Thoracic aorta (tissue), 2 donors: Measurements from ENCODE around the gene LAMTOR2. TPM values are rescaled to one million over a fixed set of nuclear protein-coding genes. Genes with fewer than 3 reads are reported as not detected.

Experiments used
- ATAC-seq: fragments of 150-250 bp; one replicate; pipeline ENCODE4 v1.8.0; 2017; ENCODE audit warnings: low read depth; ENCODE audit not compliant: insufficient number of reproducible peaks, low FRiP score
- DNase-seq: peaks from one replicate; pipeline ENCODE4 v3.0.0-alpha.2; 2020; ENCODE audit warnings: low spot score
- H3K27ac ChIP-seq, 2 donors: fragments of 200-600 bp; sonication (generic); 1 replicate in 1 of 2; 2 replicates in 1 of 2; pipeline ENCODE4 v1.5.1; 2016; ENCODE audit warnings: mild to moderate bottlenecking in 2 of 2, moderate library complexity in 2 of 2
- H3K27me3 ChIP-seq: fragments of 200-600 bp; sonication (generic); replicated peaks from 2 replicates; pipeline ENCODE4 v1.6.0; 2016; ENCODE audit warnings: mild to moderate bottlenecking; ENCODE audit not compliant: insufficient read depth
- H3K36me3 ChIP-seq: fragments of 200-600 bp; sonication (generic); one replicate; pipeline ENCODE4 v1.5.1; 2016
- H3K4me1 ChIP-seq, 2 donors: fragments of 200-600 bp; sonication (generic); 1 replicate in 1 of 2; 2 replicates in 1 of 2; pipeline versions ENCODE4 v1.5.1 to v1.6.0; 2016; ENCODE audit warnings: low read depth in 2 of 2, mild to moderate bottlenecking in 1 of 2; ENCODE audit not compliant: control insufficient read depth in 1 of 2
- H3K4me3 ChIP-seq: fragments of 200-600 bp; sonication (generic); 2 replicates; pipeline ENCODE4 v1.5.1; 2016; ENCODE audit warnings: mild to moderate bottlenecking
- H3K9me3 ChIP-seq: fragments of 200-600 bp; sonication (generic); 2 replicates; pipeline ENCODE4 v1.5.1; 2016
- total RNA-seq, 2 donors: library from RNA; depleted of rRNA; stranded (reverse); fragments of >200 nt; gene quantifications; one replicate each; pipeline versions ENCODE4 v1.1.0 to v1.2.3, GENCODE V29; 2016
- TF ChIP-seq, protein P1 (sequence below): fragments of 200-600 bp; sonication (generic); IDR thresholded peaks from one replicate; pipeline ENCODE4 v1.5.1; 2019; ENCODE audit warnings: antibody characterized with exemption

Gene LAMTOR2
- total RNA-seq, 2 donors from 2014 or later = 26.4 to 37.0 TPM

DNA sequence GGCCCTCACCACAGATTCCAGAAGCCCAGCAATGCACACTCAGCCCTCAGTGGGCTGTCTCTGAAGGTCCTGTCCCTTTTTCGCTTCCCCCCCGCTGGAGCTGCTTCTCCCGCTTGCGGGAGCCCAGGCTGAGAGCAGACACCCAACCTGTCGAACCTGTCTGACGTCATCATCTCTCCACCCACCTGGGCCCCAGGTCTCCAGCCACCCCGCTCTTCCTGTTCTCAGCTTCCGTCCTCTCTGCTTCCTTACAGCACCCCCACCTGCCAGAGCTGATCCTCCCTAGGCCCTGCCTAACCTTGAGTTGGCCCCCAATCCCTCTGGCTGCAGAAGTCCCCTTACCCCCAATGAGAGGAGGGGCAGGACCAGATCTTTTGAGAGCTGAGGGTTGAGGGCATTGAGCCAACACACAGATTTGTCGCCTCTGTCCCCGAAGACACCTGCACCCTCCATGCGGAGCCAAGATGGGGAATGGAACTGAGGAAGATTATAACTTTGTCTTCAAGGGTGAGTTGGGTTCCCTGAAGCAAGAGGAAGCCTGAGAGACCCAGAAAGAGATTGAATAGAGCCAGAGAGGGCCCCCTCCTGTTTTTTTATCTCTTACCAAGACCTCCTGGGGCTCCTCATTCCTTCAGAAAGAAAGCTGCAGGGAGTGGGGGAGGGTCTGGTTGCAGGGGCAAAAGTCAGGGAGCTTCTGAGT lies 6.5 kb downstream of the LAMTOR2 start, which contains the start of gene RAB25:
Gene RAB25 (plus strand): TSS at position 224 of the 700 bp plus-strand sequence. CDS start 241 bp downstream, at position 465.
- Histone ChIP-seq H3K27ac (no peak within 1 kb of the TSS), H3K9me3 (no peaks in the 10 kb centered on the region), H3K4me1 (peaks cover 0 to 3% of the 10 kb centered on the region in 2 donors), H3K27me3 (no peaks in the 10 kb centered on the region), H3K4me3 (no peak within 1 kb of the TSS), H3K36me3 (peaks cover 6% of the 10 kb centered on the region)
- DNase-seq = no peak
- no peak for ATAC-seq
- TF ChIP-seq, protein P1, sequence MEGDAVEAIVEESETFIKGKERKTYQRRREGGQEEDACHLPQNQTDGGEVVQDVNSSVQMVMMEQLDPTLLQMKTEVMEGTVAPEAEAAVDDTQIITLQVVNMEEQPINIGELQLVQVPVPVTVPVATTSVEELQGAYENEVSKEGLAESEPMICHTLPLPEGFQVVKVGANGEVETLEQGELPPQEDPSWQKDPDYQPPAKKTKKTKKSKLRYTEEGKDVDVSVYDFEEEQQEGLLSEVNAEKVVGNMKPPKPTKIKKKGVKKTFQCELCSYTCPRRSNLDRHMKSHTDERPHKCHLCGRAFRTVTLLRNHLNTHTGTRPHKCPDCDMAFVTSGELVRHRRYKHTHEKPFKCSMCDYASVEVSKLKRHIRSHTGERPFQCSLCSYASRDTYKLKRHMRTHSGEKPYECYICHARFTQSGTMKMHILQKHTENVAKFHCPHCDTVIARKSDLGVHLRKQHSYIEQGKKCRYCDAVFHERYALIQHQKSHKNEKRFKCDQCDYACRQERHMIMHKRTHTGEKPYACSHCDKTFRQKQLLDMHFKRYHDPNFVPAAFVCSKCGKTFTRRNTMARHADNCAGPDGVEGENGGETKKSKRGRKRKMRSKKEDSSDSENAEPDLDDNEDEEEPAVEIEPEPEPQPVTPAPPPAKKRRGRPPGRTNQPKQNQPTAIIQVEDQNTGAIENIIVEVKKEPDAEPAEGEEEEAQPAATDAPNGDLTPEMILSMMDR = no peak

DNA sequence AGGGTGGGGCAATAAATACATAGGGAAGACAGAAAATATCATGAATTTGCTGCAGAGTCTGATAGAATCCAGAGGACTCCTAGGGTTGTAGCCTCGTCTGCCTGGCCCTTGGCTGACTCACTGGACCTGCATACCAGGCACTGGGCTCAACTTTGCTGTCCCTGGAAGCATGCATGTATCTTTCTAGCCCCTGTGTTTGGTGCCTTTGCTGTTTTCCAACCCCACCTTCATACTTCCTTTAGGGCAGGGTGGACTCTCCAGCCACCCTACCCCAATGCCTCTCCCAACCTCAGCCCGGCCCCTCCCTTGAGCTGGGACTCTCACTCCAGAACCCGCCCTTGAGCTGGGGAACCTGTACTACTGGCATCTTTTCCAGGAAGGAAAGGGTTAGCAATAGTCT lies 7.6 kb downstream of the LAMTOR2 start:
- H3K36me3 ChIP-seq = peaks cover 6% of the 10 kb centered on the region
- H3K9me3 ChIP-seq = no peaks in the 10 kb centered on the region
- no peaks in the 10 kb centered on the region for H3K4me1 ChIP-seq
- TF ChIP-seq, protein P1 = no peak
- H3K4me3 ChIP-seq = no peak overlapping the region
- DNase-seq = no peak
- no peaks in the 10 kb centered on the region for H3K27me3 ChIP-seq
- H3K27ac ChIP-seq = no peak overlapping the region
- ATAC-seq = no peak

DNA sequence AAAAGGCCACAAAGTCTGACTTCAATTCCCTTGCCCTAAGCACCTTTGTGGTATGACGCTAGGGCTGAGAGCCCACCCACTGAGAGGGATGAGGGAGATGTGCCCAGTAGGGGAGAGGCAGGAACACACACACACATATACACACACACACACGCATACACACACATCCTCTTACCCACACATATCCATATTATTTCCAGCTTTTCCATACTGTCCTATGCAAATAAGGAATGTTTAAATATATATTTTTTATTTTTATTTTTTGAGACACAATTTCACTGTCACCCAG lies 9.4 kb downstream of the LAMTOR2 start:
- Histone ChIP-seq H3K4me3 (no peak overlapping the region), H3K4me1 (no peaks in the 10 kb centered on the region), H3K36me3 (no peaks in the 10 kb centered on the region), H3K9me3 (no peaks in the 10 kb centered on the region), H3K27ac (no peak overlapping the region), H3K27me3 (no peaks in the 10 kb centered on the region)
- TF ChIP-seq, protein P1 = no peak
- no peak for DNase-seq
- ATAC-seq = no peak

DNA sequence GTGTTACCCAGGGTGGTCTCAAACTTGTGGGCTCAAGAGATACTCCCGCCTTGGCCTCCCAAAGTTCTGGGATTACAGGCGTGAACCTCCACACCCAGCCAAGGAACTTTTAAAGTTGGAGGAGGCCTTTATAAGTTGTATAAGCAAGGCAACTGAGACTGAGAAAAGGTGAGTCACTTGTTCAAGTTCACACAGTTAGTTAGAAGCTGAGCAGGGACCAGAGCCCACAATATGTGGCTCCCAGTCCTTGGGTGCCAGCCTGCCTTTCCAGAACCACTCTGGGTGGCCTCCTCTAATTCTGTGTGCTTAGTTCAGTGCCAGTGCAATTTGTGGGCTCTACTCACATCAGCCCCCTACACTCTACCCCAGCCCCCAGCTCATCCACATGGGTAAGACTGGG lies 10.0 kb downstream of the LAMTOR2 start:
- Histone ChIP-seq H3K4me3 (no peak overlapping the region), H3K9me3 (no peaks in the 10 kb centered on the region), H3K4me1 (no peaks in the 10 kb centered on the region), H3K27me3 (no peaks in the 10 kb centered on the region), H3K27ac (no peak overlapping the region), H3K36me3 (no peaks in the 10 kb centered on the region)
- TF ChIP-seq, protein P1 = no peak
- ATAC-seq (no peak), DNase-seq (no peak)

DNA sequence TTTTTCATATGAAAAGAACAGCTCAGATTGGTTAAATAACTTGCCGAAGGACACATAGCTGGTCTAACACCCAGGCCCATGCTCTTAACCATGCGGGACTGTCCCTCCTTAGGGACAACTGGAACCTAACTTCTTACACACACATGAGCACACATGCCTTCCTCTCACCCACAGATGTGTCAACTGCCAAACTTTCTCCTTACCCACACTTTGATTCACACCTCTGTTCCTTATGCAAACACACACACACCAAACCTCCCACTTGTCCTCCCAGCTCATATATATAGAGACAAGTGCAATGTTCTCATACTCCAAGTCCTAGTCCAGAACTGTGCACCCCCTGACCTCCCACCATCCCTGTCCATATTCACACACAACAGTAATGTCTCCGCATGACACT lies 10.6 kb downstream of the LAMTOR2 start:
- ATAC-seq = no peak
- TF ChIP-seq, protein P1 = no peak

More for the DNA sequence above, 10.6 kb downstream of the LAMTOR2 start:
- no peaks in the 10 kb centered on the region for H3K36me3 ChIP-seq
- DNase-seq = no peak
- no peaks in the 10 kb centered on the region for H3K27me3 ChIP-seq
- no peaks in the 10 kb centered on the region for H3K4me1 ChIP-seq
- H3K27ac ChIP-seq = no peak overlapping the region
- no peaks in the 10 kb centered on the region for H3K9me3 ChIP-seq
- H3K4me3 ChIP-seq = no peak overlapping the region
